Peyer's patch (tissue), 4 donors: Measurements from ENCODE around the gene TRAK1.

ENCODE experiments used
- CTCF ChIP-seq, 6 experiments: fragments of 450-650 bp in 4 of 6; fragments of 200-600 bp in 2 of 6; sonication (generic) in 1 of 6; IDR thresholded peaks; one replicate each; pipeline ENCODE4 v1.5.1; 2017 to 2019; ENCODE audit warnings: antibody characterized with exemption in 6 of 6, mild to moderate bottlenecking in 3 of 6, moderate library complexity in 1 of 6
- POLR2A ChIP-seq, 2 donors: fragments of 450-650 bp; IDR thresholded peaks; one replicate each; pipeline ENCODE4 v1.5.1; 2017; ENCODE audit warnings: antibody characterized with exemption in 2 of 2, mild to moderate bottlenecking in 2 of 2, moderate library complexity in 2 of 2

DNA sequence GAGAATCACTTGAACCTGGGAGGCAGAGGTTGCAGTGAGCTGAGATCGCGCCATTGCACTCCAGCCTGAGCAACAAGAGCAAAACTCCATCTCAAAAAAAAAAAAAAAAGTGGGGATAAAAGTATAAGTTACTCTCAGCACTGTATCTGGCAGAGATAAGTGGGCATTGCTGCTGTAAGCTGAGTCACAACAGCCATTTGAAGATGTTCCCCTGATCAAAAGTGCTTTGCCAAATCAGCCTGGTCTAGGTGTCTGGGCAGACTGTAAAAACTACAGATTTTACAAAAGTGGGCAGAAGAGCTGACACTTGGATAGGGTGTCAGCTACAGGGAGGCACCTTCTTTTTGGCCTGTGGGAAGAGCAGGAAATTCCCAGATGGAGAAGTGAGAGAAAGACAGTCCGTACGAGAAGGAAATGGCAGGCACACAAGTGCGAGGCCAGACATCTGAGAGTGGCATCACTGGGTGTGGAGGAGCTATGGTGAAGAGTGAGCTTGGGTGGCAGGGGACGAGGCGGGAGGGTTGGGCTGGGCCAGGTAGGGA lies 78.5 kb downstream of the TRAK1 start:
- TF ChIP-seq CTCF (IDR thresholded peaks at IDR 0.05) (no peak), POLR2A (IDR thresholded peaks at IDR 0.05) (no peak)
